ENCODE results near the gene CHD6. TPM values are rescaled to one million over a fixed set of nuclear protein-coding genes. Genes with fewer than 3 reads are reported as not detected.

The CHD6 gene
- total RNA-seq, 1 experiment from 2014 or later: 27.2 TPM

GRCh38 chr20:41615110-41615509, 3.1 kb downstream of the CHD6 start:
- POLR2A ChIA-PET: interaction anchor here (0.6 to 4.3 kb wide), 4 partner anchors 9 to 77 kb away, joined by 3 to 29 read pairs (median 4); no protein-coding TSS in a partner anchor
- H3K27me3 Mint-ChIP-seq (ENCODE audit: insufficient read depth, unreplicated experiment): no peaks in the 10 kb centered on the region
- intact Hi-C loops (cut with micrococcal nuclease): loop anchor here (10.0 kb wide), 1 partner anchor 90 kb away; no protein-coding TSS in a partner anchor

DNA sequence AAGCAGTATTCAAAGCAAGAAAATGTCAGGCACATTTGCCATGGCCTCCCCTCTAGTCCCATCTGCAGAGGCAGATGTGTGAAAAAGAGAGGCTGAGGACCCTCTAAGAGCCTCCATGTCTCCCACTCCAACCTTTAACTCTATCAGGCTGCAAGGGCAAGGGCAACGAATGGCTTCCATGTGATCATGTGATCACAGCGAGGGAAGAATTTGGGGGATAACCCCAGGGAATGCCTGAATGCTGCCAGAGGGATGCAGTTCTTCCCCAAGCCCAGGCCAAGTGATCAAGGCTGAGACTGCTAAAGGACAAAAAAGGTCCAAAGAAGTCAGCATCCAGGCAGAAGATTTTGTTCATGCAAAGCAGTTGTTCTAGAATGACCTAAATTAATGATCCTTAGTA, 4.9 kb downstream of the CHD6 start:
- no peaks in the 10 kb centered on the region for H3K9me3 Mint-ChIP-seq (ENCODE audit: unreplicated experiment)
- no peak for DNase-seq (ENCODE audit: unreplicated experiment)
- no peaks in the 10 kb centered on the region for H3K27me3 Mint-ChIP-seq (ENCODE audit: insufficient read depth, unreplicated experiment)
- no peak overlapping the region for H3K4me3 Mint-ChIP-seq (ENCODE audit: unreplicated experiment)
- TF ChIP-seq, protein P1, sequence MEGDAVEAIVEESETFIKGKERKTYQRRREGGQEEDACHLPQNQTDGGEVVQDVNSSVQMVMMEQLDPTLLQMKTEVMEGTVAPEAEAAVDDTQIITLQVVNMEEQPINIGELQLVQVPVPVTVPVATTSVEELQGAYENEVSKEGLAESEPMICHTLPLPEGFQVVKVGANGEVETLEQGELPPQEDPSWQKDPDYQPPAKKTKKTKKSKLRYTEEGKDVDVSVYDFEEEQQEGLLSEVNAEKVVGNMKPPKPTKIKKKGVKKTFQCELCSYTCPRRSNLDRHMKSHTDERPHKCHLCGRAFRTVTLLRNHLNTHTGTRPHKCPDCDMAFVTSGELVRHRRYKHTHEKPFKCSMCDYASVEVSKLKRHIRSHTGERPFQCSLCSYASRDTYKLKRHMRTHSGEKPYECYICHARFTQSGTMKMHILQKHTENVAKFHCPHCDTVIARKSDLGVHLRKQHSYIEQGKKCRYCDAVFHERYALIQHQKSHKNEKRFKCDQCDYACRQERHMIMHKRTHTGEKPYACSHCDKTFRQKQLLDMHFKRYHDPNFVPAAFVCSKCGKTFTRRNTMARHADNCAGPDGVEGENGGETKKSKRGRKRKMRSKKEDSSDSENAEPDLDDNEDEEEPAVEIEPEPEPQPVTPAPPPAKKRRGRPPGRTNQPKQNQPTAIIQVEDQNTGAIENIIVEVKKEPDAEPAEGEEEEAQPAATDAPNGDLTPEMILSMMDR (IDR thresholded peaks at IDR 0.05; ENCODE audit: unreplicated experiment): no peak
- ChIA-PET POLR2A (no interaction called here), CTCF (no interaction called here)
- H3K4me1 Mint-ChIP-seq (ENCODE audit: insufficient read depth, unreplicated experiment): peaks cover 39% of the 10 kb centered on the region
- intact Hi-C loops (cut with micrococcal nuclease): loop anchor here (10.0 kb wide), 1 partner anchor 89 kb away; no protein-coding TSS in a partner anchor
- no peaks in the 10 kb centered on the region for H3K36me3 Mint-ChIP-seq (ENCODE audit: insufficient read depth, unreplicated experiment)
- no peak overlapping the region for H3K27ac Mint-ChIP-seq (ENCODE audit: low read depth, unreplicated experiment)
- BruUV-seq (replicated peaks): no TSS peak

More at GRCh38 chr20:41615110-41615509, 3.1 kb downstream of the CHD6 start:
- DNase-seq (ENCODE audit: unreplicated experiment): no peak
- Mint-ChIP-seq H3K36me3 (ENCODE audit: insufficient read depth, unreplicated experiment) (no peaks in the 10 kb centered on the region), H3K9me3 (ENCODE audit: unreplicated experiment) (no peaks in the 10 kb centered on the region), H3K4me3 (ENCODE audit: unreplicated experiment) (no peak overlapping the region), H3K27ac (ENCODE audit: low read depth, unreplicated experiment) (no peak overlapping the region), H3K4me1 (ENCODE audit: insufficient read depth, unreplicated experiment) (peaks cover 29% of the 10 kb centered on the region)
- TF ChIP-seq, protein P1 (IDR thresholded peaks at IDR 0.05; ENCODE audit: unreplicated experiment): no peak
- CTCF ChIA-PET: interaction anchor here (0.7 to 1.5 kb wide), 3 partner anchors 13 to 442 kb away, joined by 3 to 7 read pairs (median 4); no protein-coding TSS in a partner anchor
- no TSS peak for BruUV-seq (replicated peaks)

DNA sequence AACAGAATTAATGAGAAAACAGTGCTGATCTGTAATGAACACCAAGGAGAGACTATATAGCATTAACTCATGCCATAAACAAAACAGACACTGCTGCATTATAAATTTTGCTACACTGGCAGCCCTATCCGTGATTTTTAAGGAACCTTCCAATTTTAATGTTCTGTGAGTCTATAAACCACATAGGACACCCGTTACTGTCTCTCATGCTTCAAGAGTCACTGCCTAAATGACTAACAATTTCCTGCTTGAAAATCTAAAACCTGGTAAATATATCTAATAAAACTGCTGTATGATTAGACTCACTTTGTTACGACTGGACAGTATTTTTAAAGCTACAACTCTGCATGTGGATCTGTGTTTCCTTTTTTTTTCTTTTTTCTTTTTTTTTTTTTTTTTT, 8.7 kb downstream of the CHD6 start:
- Mint-ChIP-seq H3K27me3 (ENCODE audit: insufficient read depth, unreplicated experiment) (no peaks in the 10 kb centered on the region), H3K36me3 (ENCODE audit: insufficient read depth, unreplicated experiment) (no peaks in the 10 kb centered on the region), H3K27ac (ENCODE audit: low read depth, unreplicated experiment) (no peak overlapping the region), H3K4me1 (ENCODE audit: insufficient read depth, unreplicated experiment) (peaks cover 25% of the 10 kb centered on the region), H3K4me3 (ENCODE audit: unreplicated experiment) (no peak overlapping the region), H3K9me3 (ENCODE audit: unreplicated experiment) (no peaks in the 10 kb centered on the region)
- TF ChIP-seq, protein P1 (IDR thresholded peaks at IDR 0.05; ENCODE audit: unreplicated experiment): no peak
- intact Hi-C loops (cut with micrococcal nuclease): no loop called here
- no TSS peak for BruUV-seq (replicated peaks)
- ChIA-PET CTCF (interaction anchor here (1.2 kb wide), 1 partner anchor 88 kb away, joined by 6 read pairs; no protein-coding TSS in a partner anchor), POLR2A (no interaction called here)
- DNase-seq (ENCODE audit: unreplicated experiment): no peak

GRCh38 chr20:41608606-41609005, 9.6 kb downstream of the CHD6 start:
- no peak overlapping the region for H3K4me3 Mint-ChIP-seq (ENCODE audit: unreplicated experiment)
- no peak overlapping the region for H3K27ac Mint-ChIP-seq (ENCODE audit: low read depth, unreplicated experiment)
- DNase-seq (ENCODE audit: unreplicated experiment): no peak
- intact Hi-C loops (cut with micrococcal nuclease): no loop called here
- H3K36me3 Mint-ChIP-seq (ENCODE audit: insufficient read depth, unreplicated experiment): no peaks in the 10 kb centered on the region
- BruUV-seq (replicated peaks): no TSS peak
- TF ChIP-seq, protein P1 (IDR thresholded peaks at IDR 0.05; ENCODE audit: unreplicated experiment): no peak
- ChIA-PET POLR2A (interaction anchor here (1.3 kb wide), 1 partner anchor 8 kb away, joined by 4 read pairs; no protein-coding TSS in a partner anchor), CTCF (interaction anchor here (1.0 to 1.3 kb wide), 4 partner anchors 9 to 130 kb away, joined by 3 to 6 read pairs (median 5); no protein-coding TSS in a partner anchor)
- H3K27me3 Mint-ChIP-seq (ENCODE audit: insufficient read depth, unreplicated experiment): no peaks in the 10 kb centered on the region
- no peaks in the 10 kb centered on the region for H3K9me3 Mint-ChIP-seq (ENCODE audit: unreplicated experiment)
- peaks cover 25% of the 10 kb centered on the region for H3K4me1 Mint-ChIP-seq (ENCODE audit: insufficient read depth, unreplicated experiment)

Data from MCF 10A (cell line).